Suppressor macrophage treated with lipopolysaccharide for 4 hours (primary cell): ENCODE results near the gene MSLN.
A peak's percentile ranks its signal among the peaks of the same experiment; 100 is the strongest.

ENCODE experiments used
- DNase-seq: peaks from one replicate; pipeline ENCODE4 v3.0.0-alpha.2; 2020

MSLN gene

GRCh38 chr16:760545-761343 lies at the start of gene MSLN:
Gene MSLN (plus strand): TSS chr16:760734. CDS start chr16:762681, 1,947 bp downstream.
- DNase-seq, result no peak

DNA sequence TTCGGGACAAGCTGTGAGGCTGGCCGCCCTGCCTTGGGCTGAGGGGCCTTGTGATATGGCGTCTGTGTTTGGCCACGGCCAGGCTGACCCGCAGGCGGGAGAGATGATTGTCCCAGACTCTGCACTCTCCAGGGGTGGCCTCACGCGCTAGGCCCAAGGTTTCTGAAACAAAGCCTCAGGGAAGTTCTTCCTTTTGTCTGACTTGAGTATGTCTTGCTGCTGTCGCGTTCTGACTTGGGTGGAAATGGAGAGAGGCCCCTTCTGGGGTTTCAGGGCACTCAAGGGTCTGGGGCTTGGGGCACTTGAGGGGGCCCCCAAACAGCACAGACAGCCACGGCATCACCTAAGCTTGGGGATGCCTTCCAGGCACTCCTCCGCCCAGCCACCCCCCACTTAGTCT lies 49.5 kb upstream of the MSLN start:
- DNase-seq, result no peak

- peak; percentile 86 for DNase-seq
Observed at GRCh38 chr16:711548-712320, 48.8 kb upstream of the MSLN start.

GRCh38 chr16:712740-713250 lies 47.7 kb upstream of the MSLN start:
- peak; percentile 58 for DNase-seq

GRCh38 chr16:714079-714478 lies 46.5 kb upstream of the MSLN start:
- no peak for DNase-seq

- DNase-seq, result peak; percentile 92
Observed at GRCh38 chr16:714558-715476, 45.7 kb upstream of the MSLN start, which contains the start of gene METRN. Gene METRN (plus strand): TSS chr16:715118. CDS start chr16:715290, 172 bp downstream.

DNA sequence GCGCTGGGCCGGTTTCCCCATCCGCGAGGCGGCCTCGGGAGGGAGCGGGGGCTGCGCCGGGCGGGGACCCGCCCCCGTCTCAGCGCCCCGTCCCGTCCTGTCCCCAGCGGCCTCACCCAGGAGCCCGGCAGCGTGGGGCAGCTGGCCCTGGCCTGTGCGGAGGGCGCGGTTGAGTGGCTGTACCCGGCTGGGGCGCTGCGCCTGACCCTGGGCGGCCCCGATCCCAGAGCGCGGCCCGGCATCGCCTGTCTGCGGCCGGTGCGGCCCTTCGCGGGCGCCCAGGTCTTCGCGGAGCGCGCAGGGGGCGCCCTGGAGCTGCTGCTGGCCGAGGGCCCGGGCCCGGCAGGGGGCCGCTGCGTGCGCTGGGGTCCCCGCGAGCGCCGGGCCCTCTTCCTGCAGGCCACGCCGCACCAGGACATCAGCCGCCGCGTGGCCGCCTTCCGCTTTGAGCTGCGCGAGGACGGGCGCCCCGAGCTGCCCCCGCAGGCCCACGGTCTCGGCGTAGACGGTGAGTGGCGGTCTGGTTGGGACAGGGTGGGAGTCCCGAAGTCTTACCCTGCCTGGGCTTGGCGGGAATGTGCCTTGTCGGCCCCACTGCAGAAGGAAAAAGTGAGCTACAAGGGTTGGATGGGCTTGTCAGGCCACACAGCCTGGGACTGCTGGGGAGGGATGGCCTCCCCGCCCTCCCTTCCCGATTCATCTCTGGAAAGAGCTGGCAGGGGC lies 44.9 kb upstream of the MSLN start:
- DNase-seq, result peak; percentile 29

GRCh38 chr16:716200-716568 lies 44.4 kb upstream of the MSLN start:
- no peak for DNase-seq

DNA sequence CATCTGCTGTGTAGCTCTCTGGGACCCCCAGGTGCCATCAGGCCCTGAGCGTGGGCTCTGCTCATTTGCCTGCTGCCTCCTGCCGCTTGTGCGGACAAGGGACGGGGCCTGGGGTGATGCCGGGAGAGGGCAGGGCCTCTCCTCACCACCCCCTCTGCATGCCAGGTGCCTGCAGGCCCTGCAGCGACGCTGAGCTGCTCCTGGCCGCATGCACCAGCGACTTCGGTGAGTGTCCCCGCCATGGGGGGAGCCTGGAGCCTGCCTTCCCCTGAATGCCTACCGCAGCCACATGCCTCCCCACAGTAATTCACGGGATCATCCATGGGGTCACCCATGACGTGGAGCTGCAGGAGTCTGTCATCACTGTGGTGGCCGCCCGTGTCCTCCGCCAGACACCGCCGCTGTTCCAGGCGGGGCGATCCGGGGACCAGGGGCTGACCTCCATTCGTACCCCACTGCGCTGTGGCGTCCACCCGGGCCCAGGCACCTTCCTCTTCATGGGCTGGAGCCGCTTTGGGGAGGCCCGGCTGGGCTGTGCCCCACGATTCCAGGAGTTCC lies 43.7 kb upstream of the MSLN start:
- DNase-seq, result no peak

- no peak for DNase-seq
Observed at GRCh38 chr16:717450-718245, 42.9 kb upstream of the MSLN start.

DNA sequence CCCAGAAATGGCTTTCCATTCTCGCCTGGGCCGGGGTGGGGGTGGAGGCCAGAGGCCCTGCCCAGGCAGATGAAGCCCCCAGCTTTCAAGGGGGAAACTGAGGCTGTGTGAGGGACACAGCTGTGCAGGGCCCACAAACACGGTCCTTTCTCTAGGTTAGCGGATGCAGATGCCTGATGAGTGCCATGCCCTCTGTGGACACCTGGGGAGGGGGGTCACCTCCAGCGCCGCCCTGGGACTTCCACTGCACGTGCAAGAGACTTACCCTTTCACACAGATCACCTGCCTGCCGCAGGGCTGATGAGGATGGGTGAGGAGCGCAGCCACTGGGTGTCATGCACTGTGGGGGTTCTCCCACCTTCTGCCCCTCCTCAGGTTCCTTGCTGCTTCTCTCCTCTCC lies 42.1 kb upstream of the MSLN start:
- DNase-seq, result no peak

DNA sequence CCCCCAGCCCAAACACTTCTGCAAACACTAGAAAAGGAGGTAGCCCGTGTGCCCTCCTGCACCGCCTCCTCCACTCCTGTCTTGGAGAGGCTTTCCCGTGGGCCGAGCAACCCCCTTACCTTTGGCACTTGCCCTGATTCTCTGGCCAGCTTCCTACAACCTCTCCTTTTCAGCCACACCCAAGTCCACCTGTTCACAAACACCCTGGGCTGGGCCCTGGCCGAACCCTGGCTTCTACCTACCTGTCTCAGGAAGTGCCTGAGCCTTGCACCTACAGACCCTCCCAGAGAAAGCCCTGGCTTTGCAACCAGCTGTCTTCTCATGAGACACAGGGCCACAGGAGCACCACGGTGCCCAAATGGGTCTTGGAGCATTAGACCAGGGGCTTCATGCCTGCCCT lies 41.6 kb upstream of the MSLN start:
- no peak for DNase-seq

DNA sequence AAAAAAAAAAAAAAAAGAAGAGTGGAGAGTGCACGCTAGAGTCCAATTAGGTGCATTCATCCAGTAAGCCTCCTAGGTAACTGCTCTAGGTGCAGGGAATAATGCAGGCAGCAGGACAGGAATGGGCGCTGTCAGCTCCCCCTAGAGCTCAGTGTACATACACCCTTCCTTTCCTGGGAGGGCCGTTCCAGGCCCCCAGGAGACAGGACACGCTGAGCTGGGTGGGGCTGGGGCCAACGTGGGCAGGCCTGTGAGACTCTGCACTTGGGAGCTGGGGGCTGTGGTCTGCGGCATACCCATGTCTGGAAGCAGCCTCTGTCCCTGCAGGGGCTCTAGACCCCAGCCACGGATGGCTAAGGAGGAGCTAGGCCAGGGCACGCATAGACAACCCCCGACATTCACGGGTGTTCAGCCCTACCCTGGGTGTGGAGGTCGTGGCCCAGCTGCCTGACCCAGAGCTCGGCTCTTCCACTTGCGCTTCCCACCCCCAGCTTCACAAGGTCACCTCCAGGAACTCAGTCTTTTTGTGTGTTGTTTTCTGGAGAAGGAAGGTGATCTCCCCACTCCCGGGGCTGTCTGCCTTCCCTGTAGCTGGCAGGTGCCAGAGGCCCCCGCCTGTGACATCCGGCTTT lies 40.6 kb upstream of the MSLN start:
- DNase-seq, result no peak

GRCh38 chr16:720447-720989 lies 40.0 kb upstream of the MSLN start:
- DNase-seq, result peak; percentile 25

GRCh38 chr16:720990-721764 lies 39.4 kb upstream of the MSLN start, which contains the start of gene ANTKMT:
Gene ANTKMT (plus strand): TSS chr16:721146. CDS start chr16:721275, 129 bp downstream.
- peak; percentile 85 for DNase-seq

DNA sequence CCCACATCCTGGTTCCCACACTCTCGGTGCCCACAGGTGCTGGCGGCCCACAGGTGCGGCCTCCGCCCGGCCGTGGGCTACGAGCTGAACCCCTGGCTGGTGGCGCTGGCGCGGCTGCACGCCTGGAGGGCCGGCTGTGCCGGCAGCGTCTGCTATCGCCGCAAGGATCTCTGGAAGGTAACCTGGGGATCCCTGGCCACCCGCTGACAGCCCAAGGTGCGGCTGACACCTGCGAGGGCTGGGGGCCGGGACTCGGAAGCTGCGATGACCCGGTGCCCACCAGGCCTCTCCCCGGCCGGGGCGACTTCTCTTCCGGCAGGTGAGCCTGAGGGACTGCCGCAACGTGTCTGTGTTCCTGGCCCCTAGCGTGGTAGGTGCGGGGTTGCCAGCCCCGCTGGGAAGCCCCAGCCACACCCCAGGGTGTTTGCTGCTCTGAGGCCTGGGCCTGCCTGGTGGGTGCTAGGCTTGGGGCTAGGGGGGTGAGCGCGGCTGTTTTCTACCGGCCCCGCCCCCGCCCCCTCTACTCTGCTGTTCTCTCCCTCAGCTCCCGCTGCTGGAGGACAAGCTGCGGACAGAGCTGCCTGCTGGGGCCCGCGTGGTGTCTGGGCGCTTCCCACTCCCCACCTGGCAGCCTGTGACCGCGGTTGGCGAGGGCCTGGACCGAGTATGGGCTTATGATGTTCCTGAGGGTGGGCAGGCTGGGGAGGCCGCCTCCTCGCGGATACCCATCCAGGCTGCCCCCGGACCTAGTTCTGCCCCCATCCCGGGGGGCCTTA lies 38.6 kb upstream of the MSLN start:
- no peak for DNase-seq

- DNase-seq, result no peak
Observed at GRCh38 chr16:722835-723633, 37.5 kb upstream of the MSLN start.
